BLaER1 (cell line): ENCODE measurements around the gene LCK.

Experiments
- H3K27ac ChIP-seq: shearing (Covaris generic); formaldehyde crosslinking; 2 replicates; pipeline ENCODE4 v1.8.1; 2022
- H3K27me3 ChIP-seq: shearing (Covaris generic); formaldehyde crosslinking; 2 replicates; pipeline ENCODE4 v1.8.1; 2022
- H3K36me3 ChIP-seq: shearing (Covaris generic); formaldehyde crosslinking; 2 replicates; pipeline ENCODE4 v1.8.1; 2022
- H3K4me1 ChIP-seq: shearing (Covaris generic); formaldehyde crosslinking; 2 replicates; pipeline ENCODE4 v1.8.1; 2022
- H3K4me2 ChIP-seq: shearing (Covaris generic); formaldehyde crosslinking; 2 replicates; pipeline ENCODE4 v1.8.1; 2022
- H3K4me3 ChIP-seq: shearing (Covaris generic); formaldehyde crosslinking; 2 replicates; pipeline ENCODE4 v1.8.1; 2022
- H3K9ac ChIP-seq: shearing (Covaris generic); formaldehyde crosslinking; 2 replicates; pipeline ENCODE4 v1.8.1; 2022
- H3K9me3 ChIP-seq: shearing (Covaris generic); formaldehyde crosslinking; 2 replicates; pipeline ENCODE4 v1.8.1; 2022
- H4K20me1 ChIP-seq: shearing (Covaris generic); formaldehyde crosslinking; 2 replicates; pipeline ENCODE4 v1.8.1; 2022
- Cebpa-rat ChIP-seq: shearing (Covaris generic); IDR thresholded peaks from 2 replicates; pipeline ENCODE4 v1.8.1; 2022

Gene LCK

GRCh38 chr1:32239337-32239736 is 11.7 kb upstream of the LCK start:
- H3K4me3 ChIP-seq: no peak overlapping the region
- peaks cover 42% of the 10 kb centered on the region for H3K4me1 ChIP-seq
- H3K27ac ChIP-seq: no peak overlapping the region
- 0 out of 2 replicates have a peak overlapping the region, but pooled peaks have one; percentile 74 for H3K9ac ChIP-seq
- no peak for TF ChIP-seq Cebpa-rat
- H3K4me2 ChIP-seq: peak overlapping the region; percentile 97
- 0 out of 2 replicates have a peak, but pooled peaks cover 7% of the 10 kb centered on the region for H3K36me3 ChIP-seq
- H3K27me3 ChIP-seq: no peaks in the 10 kb centered on the region
- no peaks in the 10 kb centered on the region for H4K20me1 ChIP-seq
- no peaks in the 10 kb centered on the region for H3K9me3 ChIP-seq

- Histone ChIP-seq H3K4me3 (peak overlapping the region; percentile 72), H3K4me1 (peaks cover 42% of the 10 kb centered on the region), H3K27me3 (no peaks in the 10 kb centered on the region), H3K36me3 (0 out of 2 replicates have a peak, but pooled peaks cover 3% of the 10 kb centered on the region), H4K20me1 (no peaks in the 10 kb centered on the region), H3K27ac (0 out of 2 replicates have a peak overlapping the region, but pooled peaks have one; percentile 36), H3K9ac (peak overlapping the region; percentile 74; the same call in 1 of the 2 replicates), H3K9me3 (no peaks in the 10 kb centered on the region), H3K4me2 (peak overlapping the region; percentile 97)
- no peak for TF ChIP-seq Cebpa-rat
Measured at GRCh38 chr1:32239790-32240139, 11.3 kb upstream of the LCK start.

GRCh38 chr1:32240140-32240951 is 10.7 kb upstream of the LCK start:
- peak overlapping the region; percentile 72 for H3K4me3 ChIP-seq
- H3K4me2 ChIP-seq: peak overlapping the region; percentile 97
- H3K27me3 ChIP-seq: no peaks in the 10 kb centered on the region
- H3K9me3 ChIP-seq: no peaks in the 10 kb centered on the region
- peak overlapping the region; percentile 36 for H3K27ac ChIP-seq
- peaks cover 44% of the 10 kb centered on the region for H3K4me1 ChIP-seq
- peak overlapping the region; percentile 74 for H3K9ac ChIP-seq
- no peaks in the 10 kb centered on the region for H4K20me1 ChIP-seq
- H3K36me3 ChIP-seq: no peaks in the 10 kb centered on the region
- no peak for TF ChIP-seq Cebpa-rat

- Histone ChIP-seq H3K4me1 (peaks cover 52% of the 10 kb centered on the region), H3K9me3 (no peaks in the 10 kb centered on the region), H3K27me3 (no peaks in the 10 kb centered on the region), H3K4me3 (peak overlapping the region; percentile 72), H4K20me1 (no peaks in the 10 kb centered on the region), H3K36me3 (no peaks in the 10 kb centered on the region), H3K9ac (peak overlapping the region; percentile 74), H3K27ac (peak overlapping the region; percentile 36), H3K4me2 (peak overlapping the region; percentile 97)
- TF ChIP-seq Cebpa-rat: no peak
Measured at GRCh38 chr1:32241001-32241763, 9.9 kb upstream of the LCK start.

- TF ChIP-seq Cebpa-rat: no peak
- no peaks in the 10 kb centered on the region for H3K9me3 ChIP-seq
- peak overlapping the region; percentile 97 for H3K4me2 ChIP-seq
- no peak overlapping the region for H3K4me3 ChIP-seq
- H3K27me3 ChIP-seq: no peaks in the 10 kb centered on the region
- H3K4me1 ChIP-seq: peaks cover 64% of the 10 kb centered on the region
- H3K27ac ChIP-seq: 0 out of 2 replicates have a peak overlapping the region, but pooled peaks have one; percentile 2
- H3K9ac ChIP-seq: no peak overlapping the region
- H4K20me1 ChIP-seq: no peaks in the 10 kb centered on the region
- no peaks in the 10 kb centered on the region for H3K36me3 ChIP-seq
Measured at GRCh38 chr1:32242341-32242851, 8.7 kb upstream of the LCK start.

GRCh38 chr1:32246888-32247273 is 4.2 kb upstream of the LCK start, which contains the start of gene FAM167B:
Gene FAM167B, plus strand, starts transcription at chr1:32247222. Its CDS starts 200 bp downstream, at chr1:32247422.
- Histone ChIP-seq H3K4me3 (no peak within 1 kb of the TSS), H3K4me2 (peak within 1 kb of the TSS; percentile 98)
- no peak for TF ChIP-seq Cebpa-rat

GRCh38 chr1:32247452-32247851 is 3.6 kb upstream of the LCK start:
- Histone ChIP-seq H3K27ac (peak overlapping the region; percentile 97; the same call in 1 of the 2 replicates), H3K4me1 (peaks cover 81% of the 10 kb centered on the region), H3K9me3 (no peaks in the 10 kb centered on the region), H3K27me3 (no peaks in the 10 kb centered on the region), H4K20me1 (no peaks in the 10 kb centered on the region), H3K4me2 (peak overlapping the region; percentile 98), H3K4me3 (no peak overlapping the region), H3K36me3 (no peaks in the 10 kb centered on the region), H3K9ac (no peak overlapping the region)
- no peak for TF ChIP-seq Cebpa-rat

More at GRCh38 chr1:32246888-32247273, 4.2 kb upstream of the LCK start, which contains the start of gene FAM167B:
- H3K4me1 ChIP-seq: peaks cover 81% of the 10 kb centered on the region
- no peaks in the 10 kb centered on the region for H3K36me3 ChIP-seq
- H3K9me3 ChIP-seq: no peaks in the 10 kb centered on the region
- H3K27ac ChIP-seq: peak within 1 kb of the TSS; percentile 97
- no peak within 1 kb of the TSS; the same call in 1 of the 2 replicates for H3K9ac ChIP-seq
- H3K27me3 ChIP-seq: no peaks in the 10 kb centered on the region
- no peaks in the 10 kb centered on the region for H4K20me1 ChIP-seq

GRCh38 chr1:32247983-32248889 is 2.8 kb upstream of the LCK start:
- no peaks in the 10 kb centered on the region for H4K20me1 ChIP-seq
- peak overlapping the region; percentile 91; the same call in 1 of the 2 replicates for H3K9ac ChIP-seq
- H3K27ac ChIP-seq: peak overlapping the region; percentile 97
- peaks cover 81% of the 10 kb centered on the region for H3K4me1 ChIP-seq
- H3K4me2 ChIP-seq: peak overlapping the region; percentile 98
- no peaks in the 10 kb centered on the region for H3K36me3 ChIP-seq
- H3K9me3 ChIP-seq: no peaks in the 10 kb centered on the region
- H3K4me3 ChIP-seq: peak overlapping the region; percentile 36; the same call in 1 of the 2 replicates
- TF ChIP-seq Cebpa-rat: no peak
- no peaks in the 10 kb centered on the region for H3K27me3 ChIP-seq
